Aorta (tissue), 4 donors: ENCODE results near the gene PPL. TPM values are rescaled to one million over a fixed set of nuclear protein-coding genes. Genes with fewer than 3 reads are reported as not detected.

ENCODE experiments used
- polyA plus RNA-seq, 2 donors: library from polyadenylated mRNA; stranded (reverse); fragments of 200-250 nt; gene quantifications; one replicate each; pipeline ENCODE4 v1.2.3, GENCODE V29; 2013
- total RNA-seq, 2 donors: library from RNA; stranded (reverse); fragmentation: NEBNext Ultra II Directional; extraction: Animal tissue kit (Norgen Biotek cat#: 25700); gene quantifications; one replicate each; pipeline ENCODE4 v1.2.1, GENCODE V29; 2021
- donor health status: healthy with polysubstance abuse.
- donor health status: Bipolar disorder and iron deficiency.
- donor health status: DM: no; HTN: no; CAD: no.
- donor health status: DM: yes; HTN: yes; CAD: no.

PPL gene
- total and polyA plus RNA-seq, 4 donors, result 5.9 to 23.9 (median 17.4) TPM

Other genes with a start within 250 kb of the PPL start
- 10 to 100 TPM; 11.1 to 16.2 TPM for gene NUDT16L1, start 243.6 kb downstream of the PPL start, total RNA-seq
- 10 to 100 TPM; 25.2 to 28.3 TPM for gene NUDT16L1, start 243.6 kb downstream of the PPL start, polyA plus RNA-seq
- gene ANKS3, start 202.9 kb downstream of the PPL start, total RNA-seq, result 10 to 100 TPM; 21.7 to 36.7 TPM
- 10 to 100 TPM in 1 of 2 donors, 1 to 10 TPM in 1; 6.3 to 79.5 TPM for gene ANKS3, start 202.9 kb downstream of the PPL start, polyA plus RNA-seq
- gene DNAAF8, start 202.6 kb downstream of the PPL start, total RNA-seq, result under 1 TPM in 1 of 2 donors, not detected in 1; 0.24 TPM
- under 1 TPM in 1 of 2 donors, not detected in 1; 0.49 TPM for gene DNAAF8, start 202.6 kb downstream of the PPL start, polyA plus RNA-seq
- gene ZNF500, start 170.0 kb downstream of the PPL start, total RNA-seq, result 10 to 100 TPM; 13.0 to 17.0 TPM
- gene ZNF500, start 170.0 kb downstream of the PPL start, polyA plus RNA-seq, result 10 to 100 TPM in 1 of 2 donors, 1 to 10 TPM in 1; 1.9 to 13.0 TPM
- not detected for gene SEPTIN12, start 148.8 kb downstream of the PPL start, total RNA-seq
- gene SEPTIN12, start 148.8 kb downstream of the PPL start, polyA plus RNA-seq, result not detected
- not detected for gene SMIM22, start 141.8 kb downstream of the PPL start, total RNA-seq
- gene SMIM22, start 141.8 kb downstream of the PPL start, polyA plus RNA-seq, result 10 to 100 TPM in 1 of 2 donors, under 1 TPM in 1; 0.51 to 97.9 TPM
- gene ROGDI, start 134.5 kb downstream of the PPL start, total RNA-seq, result 10 to 100 TPM; 11.4 to 14.8 TPM
- gene ROGDI, start 134.5 kb downstream of the PPL start, polyA plus RNA-seq, result 10 to 100 TPM; 23.8 to 42.9 TPM
- 10 to 100 TPM; 70.2 to 73.2 TPM for gene GLYR1, start 89.9 kb downstream of the PPL start, total RNA-seq
- gene GLYR1, start 89.9 kb downstream of the PPL start, polyA plus RNA-seq, result 10 to 100 TPM; 33.3 to 47.7 TPM
- 10 to 100 TPM; 23.0 to 33.2 TPM for gene UBN1, start 89.7 kb downstream of the PPL start, total RNA-seq
- gene UBN1, start 89.7 kb downstream of the PPL start, polyA plus RNA-seq, result 1 to 10 TPM; 7.8 to 8.1 TPM
- gene SEC14L5, start 21.2 kb upstream of the PPL start, total RNA-seq, result under 1 TPM; 0.29 to 0.90 TPM
- under 1 TPM in 1 of 2 donors, not detected in 1; 0.26 TPM for gene SEC14L5, start 21.2 kb upstream of the PPL start, polyA plus RNA-seq
- 10 to 100 TPM in 1 of 2 donors, 1 to 10 TPM in 1; 5.4 to 10.9 TPM for gene NAGPA, start 96.8 kb upstream of the PPL start, total RNA-seq
- 1 to 10 TPM; 4.0 to 9.7 TPM for gene NAGPA, start 96.8 kb upstream of the PPL start, polyA plus RNA-seq
- 10 to 100 TPM; 13.3 to 31.6 TPM for gene C16orf89, start 128.8 kb upstream of the PPL start, total RNA-seq
- gene C16orf89, start 128.8 kb upstream of the PPL start, polyA plus RNA-seq, result 1 to 10 TPM; 1.9 to 4.0 TPM
- 10 to 100 TPM in 1 of 2 donors, 1 to 10 TPM in 1; 9.5 to 15.6 TPM for gene ALG1, start 134.7 kb upstream of the PPL start, total RNA-seq
- 1 to 10 TPM; 1.9 to 9.5 TPM for gene ALG1, start 134.7 kb upstream of the PPL start, polyA plus RNA-seq
- gene EEF2KMT, start 160.6 kb upstream of the PPL start, total RNA-seq, result 1 to 10 TPM; 5.7 to 6.8 TPM
- 1 to 10 TPM; 4.2 to 7.6 TPM for gene EEF2KMT, start 160.6 kb upstream of the PPL start, polyA plus RNA-seq